22Rv1 (cell line): Measurements from ENCODE around the gene ERGIC1.
"Not testable (repeated sequence)": the region's sequence is repeated elsewhere in the genome, so short reads cannot be mapped to it uniquely, and the experiment has no call there.

Source experiments
- H3K27ac ChIP-seq: fragments of 450-650 bp; 2 replicates; pipeline ENCODE4 v1.5.1; 2017
- ZFX ChIP-seq: fragments of 450-650 bp; IDR thresholded peaks from 2 replicates; pipeline ENCODE4 v1.6.1; 2017; ENCODE audit warnings: antibody characterized with exemption, borderline replicate concordance
- TF ChIP-seq, protein P1 (sequence below): fragments of 450-650 bp; IDR thresholded peaks from 2 replicates; pipeline ENCODE4 v1.5.1; 2017; ENCODE audit warnings: mild to moderate bottlenecking

The ERGIC1 gene

DNA sequence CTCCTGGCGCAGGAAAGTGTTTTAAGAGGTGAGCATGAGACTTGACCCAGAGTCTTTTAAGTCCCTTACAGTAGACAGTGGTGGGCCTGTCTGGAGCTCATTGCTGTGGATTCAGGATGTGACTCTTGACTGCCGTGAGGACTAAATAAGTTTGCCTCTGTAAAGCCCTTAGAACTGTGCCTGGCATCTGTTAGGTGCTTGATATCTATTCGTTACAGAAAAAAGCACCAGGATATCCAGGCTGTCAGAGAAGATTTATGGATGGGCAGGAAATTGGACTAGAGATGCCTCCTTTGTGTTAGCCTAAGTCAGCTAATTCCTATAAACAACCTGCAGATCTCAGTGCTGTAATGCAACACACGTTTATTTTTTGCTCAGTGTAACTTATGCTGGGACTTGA lies 12.6 kb downstream of the ERGIC1 start:
- TF ChIP-seq, protein P1, sequence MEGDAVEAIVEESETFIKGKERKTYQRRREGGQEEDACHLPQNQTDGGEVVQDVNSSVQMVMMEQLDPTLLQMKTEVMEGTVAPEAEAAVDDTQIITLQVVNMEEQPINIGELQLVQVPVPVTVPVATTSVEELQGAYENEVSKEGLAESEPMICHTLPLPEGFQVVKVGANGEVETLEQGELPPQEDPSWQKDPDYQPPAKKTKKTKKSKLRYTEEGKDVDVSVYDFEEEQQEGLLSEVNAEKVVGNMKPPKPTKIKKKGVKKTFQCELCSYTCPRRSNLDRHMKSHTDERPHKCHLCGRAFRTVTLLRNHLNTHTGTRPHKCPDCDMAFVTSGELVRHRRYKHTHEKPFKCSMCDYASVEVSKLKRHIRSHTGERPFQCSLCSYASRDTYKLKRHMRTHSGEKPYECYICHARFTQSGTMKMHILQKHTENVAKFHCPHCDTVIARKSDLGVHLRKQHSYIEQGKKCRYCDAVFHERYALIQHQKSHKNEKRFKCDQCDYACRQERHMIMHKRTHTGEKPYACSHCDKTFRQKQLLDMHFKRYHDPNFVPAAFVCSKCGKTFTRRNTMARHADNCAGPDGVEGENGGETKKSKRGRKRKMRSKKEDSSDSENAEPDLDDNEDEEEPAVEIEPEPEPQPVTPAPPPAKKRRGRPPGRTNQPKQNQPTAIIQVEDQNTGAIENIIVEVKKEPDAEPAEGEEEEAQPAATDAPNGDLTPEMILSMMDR, result no peak
- no peak for TF ChIP-seq ZFX
- 0 out of 2 replicates have a peak overlapping the region, but pooled peaks have one; percentile 17 for H3K27ac ChIP-seq

DNA sequence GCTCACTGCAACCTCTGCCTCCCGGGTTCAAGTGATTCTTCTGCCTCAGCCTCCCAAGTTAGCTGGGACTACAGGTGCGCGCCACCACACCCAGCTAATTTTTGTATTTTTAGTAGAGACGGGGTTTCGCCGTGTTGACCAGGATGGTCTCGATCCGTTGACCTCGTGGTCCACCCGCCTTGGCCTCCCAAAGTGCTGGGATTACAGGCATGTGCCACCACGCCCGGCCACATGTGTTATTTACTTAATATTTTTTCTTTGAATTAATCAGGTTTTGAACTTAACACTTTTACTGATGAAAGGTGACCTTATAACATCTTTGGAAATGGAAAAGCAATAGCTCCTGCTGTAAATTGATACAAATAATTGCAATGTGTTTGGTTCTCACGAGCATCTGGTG lies 13.5 kb downstream of the ERGIC1 start:
- peak overlapping the region; percentile 35 for H3K27ac ChIP-seq

GRCh38 chr5:172848419-172848818 lies 14.4 kb downstream of the ERGIC1 start:
- H3K27ac ChIP-seq, result peak overlapping the region; percentile 35
- TF ChIP-seq ZFX, result no peak
- TF ChIP-seq, protein P1, result no peak

GRCh38 chr5:172849606-172850453 lies 15.8 kb downstream of the ERGIC1 start:
- H3K27ac ChIP-seq, result no peak overlapping the region
- TF ChIP-seq, protein P1, result no peak
- TF ChIP-seq ZFX, result no peak

DNA sequence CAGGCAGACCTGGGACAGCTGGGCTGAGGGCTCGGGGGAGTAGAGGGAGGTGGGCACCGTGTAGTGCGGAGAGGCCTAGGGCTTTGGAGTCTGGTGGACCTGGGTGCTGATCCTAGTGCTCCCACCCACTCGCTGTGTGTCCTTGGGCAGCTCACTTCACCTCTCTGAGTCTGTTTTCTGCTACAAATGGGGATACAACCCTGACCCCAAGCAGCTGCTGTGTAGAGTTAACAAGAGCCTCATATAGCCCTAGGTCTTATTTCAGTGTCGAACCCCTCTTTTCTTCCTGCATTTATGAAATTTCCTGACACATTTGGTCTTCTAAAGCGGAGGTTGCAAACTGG lies 16.4 kb downstream of the ERGIC1 start:
- H3K27ac ChIP-seq, result no peak overlapping the region
- TF ChIP-seq, protein P1, result no peak
- no peak for TF ChIP-seq ZFX

DNA sequence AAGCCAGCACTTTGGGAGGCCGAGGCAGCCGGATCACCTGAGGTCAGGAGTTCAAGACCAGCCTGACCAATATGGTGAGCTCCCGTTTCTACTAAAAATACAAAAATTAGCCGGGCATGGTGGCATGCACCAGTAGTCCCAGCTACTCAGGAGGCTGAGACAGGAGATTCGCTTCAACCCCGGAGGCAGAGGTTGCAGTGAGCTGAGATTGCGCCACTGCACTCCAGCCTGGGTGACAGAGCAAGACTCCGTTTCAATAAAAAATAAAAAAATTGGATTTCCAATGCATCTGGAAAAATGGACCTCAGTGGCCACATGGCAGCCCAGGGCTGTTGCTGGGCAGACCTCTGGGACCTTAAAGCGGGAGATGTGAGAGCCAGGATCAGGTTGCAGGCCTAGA lies 17.2 kb downstream of the ERGIC1 start:
- not testable (repeated sequence) for H3K27ac ChIP-seq

- TF ChIP-seq ZFX, result no peak
- TF ChIP-seq, protein P1, result no peak
- H3K27ac ChIP-seq, result peak overlapping the region; percentile 36; the same call in 1 of the 2 replicates
Observed at GRCh38 chr5:172852490-172853354, 18.7 kb downstream of the ERGIC1 start.

DNA sequence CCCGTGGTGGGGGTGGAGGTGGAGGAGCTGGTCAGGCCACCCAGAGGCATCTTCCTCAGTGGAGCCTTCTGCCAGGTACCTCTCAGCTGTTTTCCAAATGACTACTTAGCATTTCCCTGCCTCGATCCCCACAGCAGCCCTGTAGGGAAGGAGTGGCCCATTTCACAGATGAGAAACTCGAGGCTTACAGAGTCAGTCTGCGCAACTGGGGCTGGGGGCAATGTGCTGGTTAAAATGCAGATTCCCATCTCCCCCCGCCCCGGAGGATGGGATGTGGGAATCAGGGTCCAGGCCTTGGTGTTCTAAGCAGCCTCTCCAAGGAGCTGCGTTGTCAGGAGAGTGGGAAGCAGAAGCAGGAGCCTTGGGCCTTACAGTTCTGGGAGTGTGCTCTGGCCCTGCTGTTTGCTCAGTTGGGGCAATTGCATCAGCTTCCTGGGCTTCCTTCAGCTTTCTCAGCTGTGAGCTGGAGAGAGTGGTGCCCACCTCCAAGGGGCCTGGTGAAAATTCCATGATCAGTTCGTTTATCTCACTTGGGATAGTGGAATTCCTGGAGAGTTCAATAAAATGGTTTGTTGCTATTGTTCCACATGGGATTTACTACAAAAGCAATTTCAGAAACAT lies 19.4 kb downstream of the ERGIC1 start:
- TF ChIP-seq ZFX, result no peak
- TF ChIP-seq, protein P1, result no peak
- H3K27ac ChIP-seq, result peak overlapping the region; percentile 36
